SU-DHL-6 (cell line): ENCODE results near the gene PTGIS.

Source experiments
- EZH2phosphoT487 ChIP-seq: fragments of 200-600 bp; sonication (generic), shearing (Covaris generic); conservative IDR thresholded peaks from 2 replicates; pipeline ENCODE4 v1.6.1; 2018; ENCODE audit warnings: mild to moderate bottlenecking, antibody characterized with exemption, low read length, moderate library complexity, mixed read lengths
- TF ChIP-seq, protein P1 (sequence below): fragments of 200-600 bp; sonication (generic); IDR thresholded peaks from one replicate; pipeline ENCODE4 v1.5.1; 2017; ENCODE audit warnings: antibody characterized with exemption, mild to moderate bottlenecking, low read length, moderate library complexity; ENCODE audit not compliant: insufficient read depth, poor library complexity, severe bottlenecking

DNA sequence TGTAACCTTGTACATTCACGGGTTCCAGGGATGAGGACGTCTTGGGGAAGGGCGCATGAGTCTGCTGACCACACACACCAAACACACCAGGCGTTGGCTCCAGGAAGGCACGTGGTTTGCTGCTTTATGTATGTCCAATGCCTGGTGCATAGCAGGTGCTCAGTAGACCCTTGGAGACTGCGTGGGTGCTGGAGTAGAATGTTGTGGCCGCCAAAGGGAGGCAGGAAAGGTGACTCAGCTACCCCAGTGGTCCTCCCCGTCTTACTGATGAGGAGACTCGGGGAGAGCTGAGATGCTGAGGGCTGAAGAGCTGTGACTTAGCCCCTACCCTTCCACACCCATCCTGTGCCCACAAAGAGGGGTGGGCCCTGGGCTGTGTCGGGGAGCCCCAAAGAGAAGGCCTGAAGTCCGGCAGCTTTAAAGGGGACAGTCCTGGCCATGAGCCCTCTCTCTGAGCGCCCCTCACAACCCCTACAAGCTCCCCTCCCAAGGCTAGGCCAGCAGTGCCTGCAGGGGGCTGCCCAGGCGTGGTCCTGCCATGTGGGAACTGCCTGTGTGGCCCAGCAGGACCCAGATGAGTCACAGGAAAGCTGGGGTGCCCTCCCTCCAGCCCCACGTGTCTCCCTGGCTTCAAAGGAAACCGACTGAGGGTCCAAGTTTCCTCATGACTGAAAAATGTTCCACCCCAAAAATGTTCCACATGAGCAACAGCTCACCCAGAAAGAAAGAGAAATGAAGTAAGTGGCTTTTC, 28.0 kb upstream of the PTGIS start:
- TF ChIP-seq, protein P1, sequence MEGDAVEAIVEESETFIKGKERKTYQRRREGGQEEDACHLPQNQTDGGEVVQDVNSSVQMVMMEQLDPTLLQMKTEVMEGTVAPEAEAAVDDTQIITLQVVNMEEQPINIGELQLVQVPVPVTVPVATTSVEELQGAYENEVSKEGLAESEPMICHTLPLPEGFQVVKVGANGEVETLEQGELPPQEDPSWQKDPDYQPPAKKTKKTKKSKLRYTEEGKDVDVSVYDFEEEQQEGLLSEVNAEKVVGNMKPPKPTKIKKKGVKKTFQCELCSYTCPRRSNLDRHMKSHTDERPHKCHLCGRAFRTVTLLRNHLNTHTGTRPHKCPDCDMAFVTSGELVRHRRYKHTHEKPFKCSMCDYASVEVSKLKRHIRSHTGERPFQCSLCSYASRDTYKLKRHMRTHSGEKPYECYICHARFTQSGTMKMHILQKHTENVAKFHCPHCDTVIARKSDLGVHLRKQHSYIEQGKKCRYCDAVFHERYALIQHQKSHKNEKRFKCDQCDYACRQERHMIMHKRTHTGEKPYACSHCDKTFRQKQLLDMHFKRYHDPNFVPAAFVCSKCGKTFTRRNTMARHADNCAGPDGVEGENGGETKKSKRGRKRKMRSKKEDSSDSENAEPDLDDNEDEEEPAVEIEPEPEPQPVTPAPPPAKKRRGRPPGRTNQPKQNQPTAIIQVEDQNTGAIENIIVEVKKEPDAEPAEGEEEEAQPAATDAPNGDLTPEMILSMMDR, result no peak
- TF ChIP-seq EZH2phosphoT487, result no peak
